Astrocyte of the spinal cord (primary cell): ENCODE measurements around the gene EREG.
"Not testable (repeated sequence)": the region's sequence is repeated elsewhere in the genome, so short reads cannot be mapped to it uniquely, and the experiment has no call there.

Experiments used
- DNase-seq: peaks from one replicate; pipeline ENCODE4 v3.0.0; 2011; ENCODE audit warnings: low read depth, low spot score
- H3K4me3 ChIP-seq: 2 replicates; pipeline ENCODE4 v1.5.1; 2011; ENCODE audit warnings: low read depth, mild to moderate bottlenecking, low read length, moderate library complexity
- in situ Hi-C: cut with HindIII; loops from 2 replicates; pipeline ENCODE4 v1.10.0; 2017; ENCODE audit warnings: low sequenced_read_pairs
- TF ChIP-seq, protein P1 (sequence below): IDR thresholded peaks from 2 replicates; pipeline ENCODE4 v1.5.1; 2012; ENCODE audit warnings: low read depth, mild to moderate bottlenecking, low read length, inconsistent platforms

The EREG gene

GRCh38 chr4:74338792-74339333, 26.1 kb upstream of the EREG start:
- TF ChIP-seq, protein P1, sequence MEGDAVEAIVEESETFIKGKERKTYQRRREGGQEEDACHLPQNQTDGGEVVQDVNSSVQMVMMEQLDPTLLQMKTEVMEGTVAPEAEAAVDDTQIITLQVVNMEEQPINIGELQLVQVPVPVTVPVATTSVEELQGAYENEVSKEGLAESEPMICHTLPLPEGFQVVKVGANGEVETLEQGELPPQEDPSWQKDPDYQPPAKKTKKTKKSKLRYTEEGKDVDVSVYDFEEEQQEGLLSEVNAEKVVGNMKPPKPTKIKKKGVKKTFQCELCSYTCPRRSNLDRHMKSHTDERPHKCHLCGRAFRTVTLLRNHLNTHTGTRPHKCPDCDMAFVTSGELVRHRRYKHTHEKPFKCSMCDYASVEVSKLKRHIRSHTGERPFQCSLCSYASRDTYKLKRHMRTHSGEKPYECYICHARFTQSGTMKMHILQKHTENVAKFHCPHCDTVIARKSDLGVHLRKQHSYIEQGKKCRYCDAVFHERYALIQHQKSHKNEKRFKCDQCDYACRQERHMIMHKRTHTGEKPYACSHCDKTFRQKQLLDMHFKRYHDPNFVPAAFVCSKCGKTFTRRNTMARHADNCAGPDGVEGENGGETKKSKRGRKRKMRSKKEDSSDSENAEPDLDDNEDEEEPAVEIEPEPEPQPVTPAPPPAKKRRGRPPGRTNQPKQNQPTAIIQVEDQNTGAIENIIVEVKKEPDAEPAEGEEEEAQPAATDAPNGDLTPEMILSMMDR: no peak
- in situ Hi-C loops: no loop called here
- no peak for DNase-seq
- H3K4me3 ChIP-seq: no peak overlapping the region

- in situ Hi-C loops: no loop called here
- no peak for DNase-seq
- TF ChIP-seq, protein P1: no peak
- H3K4me3 ChIP-seq: no peak overlapping the region
These were observed 25.4 kb upstream of the EREG start for GRCh38 chr4:74339501-74339900.

DNA sequence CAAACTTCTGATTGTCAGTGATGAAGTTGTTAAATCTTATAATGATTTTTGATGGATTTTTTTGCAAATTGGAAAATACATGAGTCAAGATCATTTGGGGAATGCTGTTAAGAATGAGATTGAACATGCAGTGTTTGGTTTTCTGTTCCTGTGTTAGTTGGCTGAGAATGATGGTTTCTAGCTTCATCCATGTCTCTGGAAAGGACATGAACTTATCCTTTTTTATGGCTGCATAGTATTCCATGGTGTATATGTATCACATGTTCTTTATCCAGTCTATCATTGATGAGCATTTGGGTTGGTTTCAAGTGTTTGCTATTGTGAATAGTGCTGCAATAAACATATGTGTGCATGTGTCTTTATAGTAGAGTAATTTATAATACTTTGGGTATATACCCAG, 24.5 kb upstream of the EREG start:
- in situ Hi-C loops, H3K4me3 ChIP-seq, DNase-seq: not testable (repeated sequence)

DNA sequence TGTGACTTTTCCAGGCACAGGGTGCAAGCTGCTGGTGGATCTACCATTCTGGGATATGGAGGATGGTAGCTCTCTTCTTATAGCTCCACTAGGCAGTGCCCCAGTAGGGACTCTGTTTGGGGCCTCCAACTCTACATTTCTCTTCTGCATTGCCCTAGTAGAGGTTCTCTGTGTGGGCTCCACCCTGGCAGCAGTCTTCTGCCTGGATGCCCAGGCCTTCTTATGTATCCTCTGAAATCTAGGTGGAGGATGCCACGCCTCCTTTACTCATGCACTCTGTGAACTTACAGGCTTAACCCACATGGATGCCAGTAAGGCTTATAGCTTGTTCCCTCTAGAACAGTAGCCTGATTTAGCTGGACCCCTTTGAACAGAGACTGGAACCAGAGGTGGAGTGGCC, 20.9 kb upstream of the EREG start:
- in situ Hi-C loops: no loop called here
- H3K4me3 ChIP-seq: no peak overlapping the region
- TF ChIP-seq, protein P1: no peak
- DNase-seq: no peak

DNA sequence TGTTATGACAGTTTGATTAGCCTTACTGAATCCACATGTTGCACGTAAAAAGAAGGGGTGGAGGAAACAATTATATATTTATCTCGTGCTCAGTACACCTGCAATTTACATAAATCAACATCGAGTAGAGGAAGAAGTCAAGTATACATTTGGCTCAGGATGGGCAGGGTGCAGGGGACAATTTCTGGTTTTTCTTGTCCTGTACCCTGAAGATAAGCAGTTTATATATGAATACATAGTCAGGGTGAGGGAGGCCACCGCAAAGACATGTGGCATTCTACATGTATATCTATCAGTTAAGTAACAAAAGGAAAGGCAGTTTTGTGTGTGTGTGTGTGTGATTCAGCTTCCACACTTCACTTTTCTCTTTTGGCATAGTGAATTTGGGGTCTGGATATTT, 11.1 kb upstream of the EREG start:
- H3K4me3 ChIP-seq: no peak overlapping the region
- in situ Hi-C loops: no loop called here

DNA sequence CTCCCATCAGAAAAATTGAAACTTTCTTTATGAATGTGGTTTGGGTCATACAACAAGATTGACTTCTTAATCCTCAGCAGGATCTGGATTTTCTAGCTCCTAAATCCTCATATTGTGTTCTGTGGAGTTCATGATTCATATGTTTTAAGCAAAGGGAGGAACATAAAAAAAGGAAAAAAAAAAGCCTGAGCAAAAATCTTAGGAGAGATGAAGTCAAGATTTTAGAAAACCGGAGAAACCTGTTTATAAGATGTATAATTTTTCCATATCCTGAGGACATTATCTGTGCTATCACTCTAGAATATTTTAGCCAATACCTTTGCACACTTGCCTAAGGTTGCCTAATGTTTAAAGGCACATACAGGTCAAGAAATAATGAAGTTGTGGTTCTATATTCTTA, 7.0 kb upstream of the EREG start:
- DNase-seq: no peak
- in situ Hi-C loops: no loop called here
- no peak overlapping the region for H3K4me3 ChIP-seq
- TF ChIP-seq, protein P1: no peak

More for the DNA sequence above, 11.1 kb upstream of the EREG start:
- no peak for DNase-seq
- TF ChIP-seq, protein P1: no peak

- H3K4me3 ChIP-seq: no peak overlapping the region
- no peak for DNase-seq
- TF ChIP-seq, protein P1: no peak
- in situ Hi-C loops: no loop called here
These were observed 3.3 kb upstream of the EREG start for GRCh38 chr4:74361671-74362070.
